K562 (cell line): ENCODE measurements around the gene TEX48.

ENCODE experiments used
- HDGF ChIP-seq: fragments of 450-650 bp; IDR thresholded peaks from 2 replicates; pipeline ENCODE4 v1.6.1; 2016
- JUN ChIP-seq, 2 experiments: sonication (generic) in 1 of 2; formaldehyde crosslinking in 1 of 2; IDR thresholded peaks; 2 replicates each; pipeline versions ENCODE4 v1.6.1 to v1.8.0; 2012 to 2022; ENCODE audit warnings: borderline replicate concordance in 2 of 2, mild to moderate bottlenecking in 2 of 2, improper control_type of control experiment in 1 of 2, low read depth in 1 of 2, low read length in 1 of 2, missing genetic modification reagents in 1 of 2
- XRCC3 ChIP-seq: fragments of 450-650 bp; IDR thresholded peaks from 2 replicates; pipeline ENCODE4 v1.6.1; 2017; ENCODE audit warnings: mild to moderate bottlenecking, moderate library complexity
- TF ChIP-seq, protein P1 (sequence below): fragments of 250-450 bp; sonication (Bioruptor Pico); IDR thresholded peaks from 2 replicates; pipeline ENCODE4 v1.8.0; 2022; ENCODE audit warnings: inconsistent platforms
- TF ChIP-seq, protein P2 (sequence below): fragments of 150-350 bp; IDR thresholded peaks from 2 replicates; pipeline ENCODE4 v1.6.1; 2014; ENCODE audit warnings: low read depth, mild to moderate bottlenecking, low read length, borderline replicate concordance
- TF ChIP-seq, protein P3 (sequence below), 3 experiments: IDR thresholded peaks in 2 of 3; conservative IDR thresholded peaks in 1 of 3; 2 replicates each; pipeline ENCODE4 v1.5.1; 2011 to 2012; ENCODE audit warnings: low read length in 3 of 3, mild to moderate bottlenecking in 3 of 3, control low read depth in 2 of 3, improper control_type of control experiment in 1 of 3, inconsistent platforms in 1 of 3, low read depth in 1 of 3, mixed read lengths in 1 of 3, moderate library complexity in 1 of 3; ENCODE audit not compliant: insufficient read depth in 2 of 3

DNA sequence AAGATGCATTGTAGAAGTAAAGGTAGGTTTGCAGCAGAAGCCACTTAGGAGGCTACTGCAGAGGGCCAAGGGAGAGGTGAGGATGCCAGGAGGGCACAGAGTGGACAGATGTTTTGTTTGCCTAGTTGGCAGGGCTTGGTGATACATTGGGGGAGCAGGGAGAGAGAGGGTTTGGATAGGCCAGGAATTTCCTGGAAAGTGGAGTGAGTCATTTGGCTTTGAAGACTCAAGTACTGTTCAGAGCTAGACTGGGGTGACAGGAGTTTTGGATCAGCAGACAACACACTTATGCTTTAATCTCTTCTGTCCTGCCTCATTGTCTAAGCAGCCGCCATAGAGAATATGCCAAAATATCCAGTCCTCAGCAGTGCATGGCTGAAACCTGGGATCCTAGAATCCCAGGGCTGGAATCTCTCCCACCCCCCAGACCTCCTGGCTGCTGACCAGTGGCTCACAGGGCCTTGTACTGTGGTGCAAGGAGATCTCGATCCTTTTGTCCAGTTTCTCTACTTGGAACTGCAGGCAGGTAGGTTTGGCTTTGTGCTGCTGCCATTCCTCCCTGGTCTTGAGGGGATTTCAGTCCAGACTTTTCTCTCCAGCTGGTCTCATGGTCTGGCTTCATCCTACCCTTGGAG is 59.9 kb downstream of the TEX48 start:
- TF ChIP-seq HDGF = no peak
- no peak for TF ChIP-seq XRCC3
- TF ChIP-seq, protein P1, sequence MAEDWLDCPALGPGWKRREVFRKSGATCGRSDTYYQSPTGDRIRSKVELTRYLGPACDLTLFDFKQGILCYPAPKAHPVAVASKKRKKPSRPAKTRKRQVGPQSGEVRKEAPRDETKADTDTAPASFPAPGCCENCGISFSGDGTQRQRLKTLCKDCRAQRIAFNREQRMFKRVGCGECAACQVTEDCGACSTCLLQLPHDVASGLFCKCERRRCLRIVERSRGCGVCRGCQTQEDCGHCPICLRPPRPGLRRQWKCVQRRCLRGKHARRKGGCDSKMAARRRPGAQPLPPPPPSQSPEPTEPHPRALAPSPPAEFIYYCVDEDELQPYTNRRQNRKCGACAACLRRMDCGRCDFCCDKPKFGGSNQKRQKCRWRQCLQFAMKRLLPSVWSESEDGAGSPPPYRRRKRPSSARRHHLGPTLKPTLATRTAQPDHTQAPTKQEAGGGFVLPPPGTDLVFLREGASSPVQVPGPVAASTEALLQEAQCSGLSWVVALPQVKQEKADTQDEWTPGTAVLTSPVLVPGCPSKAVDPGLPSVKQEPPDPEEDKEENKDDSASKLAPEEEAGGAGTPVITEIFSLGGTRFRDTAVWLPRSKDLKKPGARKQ (CRISPR knock-in tag) = no peak
- TF ChIP-seq, protein P2, sequence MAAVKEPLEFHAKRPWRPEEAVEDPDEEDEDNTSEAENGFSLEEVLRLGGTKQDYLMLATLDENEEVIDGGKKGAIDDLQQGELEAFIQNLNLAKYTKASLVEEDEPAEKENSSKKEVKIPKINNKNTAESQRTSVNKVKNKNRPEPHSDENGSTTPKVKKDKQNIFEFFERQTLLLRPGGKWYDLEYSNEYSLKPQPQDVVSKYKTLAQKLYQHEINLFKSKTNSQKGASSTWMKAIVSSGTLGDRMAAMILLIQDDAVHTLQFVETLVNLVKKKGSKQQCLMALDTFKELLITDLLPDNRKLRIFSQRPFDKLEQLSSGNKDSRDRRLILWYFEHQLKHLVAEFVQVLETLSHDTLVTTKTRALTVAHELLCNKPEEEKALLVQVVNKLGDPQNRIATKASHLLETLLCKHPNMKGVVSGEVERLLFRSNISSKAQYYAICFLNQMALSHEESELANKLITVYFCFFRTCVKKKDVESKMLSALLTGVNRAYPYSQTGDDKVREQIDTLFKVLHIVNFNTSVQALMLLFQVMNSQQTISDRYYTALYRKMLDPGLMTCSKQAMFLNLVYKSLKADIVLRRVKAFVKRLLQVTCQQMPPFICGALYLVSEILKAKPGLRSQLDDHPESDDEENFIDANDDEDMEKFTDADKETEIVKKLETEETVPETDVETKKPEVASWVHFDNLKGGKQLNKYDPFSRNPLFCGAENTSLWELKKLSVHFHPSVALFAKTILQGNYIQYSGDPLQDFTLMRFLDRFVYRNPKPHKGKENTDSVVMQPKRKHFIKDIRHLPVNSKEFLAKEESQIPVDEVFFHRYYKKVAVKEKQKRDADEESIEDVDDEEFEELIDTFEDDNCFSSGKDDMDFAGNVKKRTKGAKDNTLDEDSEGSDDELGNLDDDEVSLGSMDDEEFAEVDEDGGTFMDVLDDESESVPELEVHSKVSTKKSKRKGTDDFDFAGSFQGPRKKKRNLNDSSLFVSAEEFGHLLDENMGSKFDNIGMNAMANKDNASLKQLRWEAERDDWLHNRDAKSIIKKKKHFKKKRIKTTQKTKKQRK = no peak
- no peak for TF ChIP-seq JUN (IDR thresholded peaks at IDR 0.05; ENCODE audit: borderline replicate concordance, low read depth, low read length)
- TF ChIP-seq JUN (CRISPR knock-in tag; IDR thresholded peaks at IDR 0.05; ENCODE audit: borderline replicate concordance) = no peak
- TF ChIP-seq, protein P3, sequence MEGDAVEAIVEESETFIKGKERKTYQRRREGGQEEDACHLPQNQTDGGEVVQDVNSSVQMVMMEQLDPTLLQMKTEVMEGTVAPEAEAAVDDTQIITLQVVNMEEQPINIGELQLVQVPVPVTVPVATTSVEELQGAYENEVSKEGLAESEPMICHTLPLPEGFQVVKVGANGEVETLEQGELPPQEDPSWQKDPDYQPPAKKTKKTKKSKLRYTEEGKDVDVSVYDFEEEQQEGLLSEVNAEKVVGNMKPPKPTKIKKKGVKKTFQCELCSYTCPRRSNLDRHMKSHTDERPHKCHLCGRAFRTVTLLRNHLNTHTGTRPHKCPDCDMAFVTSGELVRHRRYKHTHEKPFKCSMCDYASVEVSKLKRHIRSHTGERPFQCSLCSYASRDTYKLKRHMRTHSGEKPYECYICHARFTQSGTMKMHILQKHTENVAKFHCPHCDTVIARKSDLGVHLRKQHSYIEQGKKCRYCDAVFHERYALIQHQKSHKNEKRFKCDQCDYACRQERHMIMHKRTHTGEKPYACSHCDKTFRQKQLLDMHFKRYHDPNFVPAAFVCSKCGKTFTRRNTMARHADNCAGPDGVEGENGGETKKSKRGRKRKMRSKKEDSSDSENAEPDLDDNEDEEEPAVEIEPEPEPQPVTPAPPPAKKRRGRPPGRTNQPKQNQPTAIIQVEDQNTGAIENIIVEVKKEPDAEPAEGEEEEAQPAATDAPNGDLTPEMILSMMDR (IDR thresholded peaks at IDR 0.05 in 2 of 3, conservative IDR thresholded peaks at IDR 0.05 in 1 of 3; ENCODE audit: insufficient read depth in 2 of 3, low read depth in 1 of 3, low read length in 3 of 3) = no peak
